Suprapubic skin (tissue), 2 donors: ENCODE results near the gene FUBP1.

ENCODE experiments used
- EP300 ChIP-seq: sonication (generic); formaldehyde crosslinking; IDR thresholded peaks from one replicate; pipeline ENCODE4 v1.6.1; 2017; ENCODE audit warnings: antibody characterized with exemption
- POLR2A ChIP-seq, 2 donors: fragments of 450-650 bp; IDR thresholded peaks; one replicate each; pipeline ENCODE4 v1.6.1; 2017; ENCODE audit warnings: antibody characterized with exemption in 2 of 2, mild to moderate bottlenecking in 2 of 2, moderate library complexity in 2 of 2

DNA sequence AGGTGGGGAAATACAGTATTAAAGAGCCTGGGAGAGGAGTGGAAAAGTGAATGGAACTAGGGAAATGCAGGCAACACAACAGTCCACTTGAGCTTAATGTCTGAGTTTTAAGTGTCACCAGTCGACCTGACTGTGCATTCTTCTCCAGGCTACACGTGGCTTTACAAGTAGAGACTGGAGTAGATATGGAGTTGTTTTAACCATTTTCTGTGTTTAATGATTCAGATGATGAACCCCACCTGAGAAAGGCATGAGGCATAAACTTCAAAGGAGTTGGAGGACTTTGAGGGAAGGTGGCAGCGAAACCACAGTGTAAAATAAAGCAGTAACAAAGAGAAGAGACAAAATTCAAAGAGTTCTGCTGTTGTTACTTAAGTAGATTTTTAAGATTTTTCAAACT lies 12.6 kb downstream of the FUBP1 start:
- TF ChIP-seq EP300 = no peak
- no peak for TF ChIP-seq POLR2A (IDR thresholded peaks at IDR 0.05)
